GM12878 (cell line): Measurements from ENCODE around the gene RAC3. TPM values are rescaled to one million over a fixed set of nuclear protein-coding genes. Genes with fewer than 3 reads are reported as not detected.

Experiments
- E2F8 ChIP-seq: fragments of 450-650 bp; IDR thresholded peaks from 2 replicates; pipeline ENCODE4 v1.6.1; 2018; ENCODE audit warnings: mild to moderate bottlenecking, low read depth, moderate library complexity; ENCODE audit not compliant: partially characterized antibody
- ELK1 ChIP-seq: IDR thresholded peaks from 2 replicates; pipeline ENCODE4 v1.6.1; 2012; ENCODE audit warnings: low read depth, low read length, improper control_type of control experiment
- ETV6 ChIP-seq, 2 experiments: fragments of 450-650 bp in 1 of 2; IDR thresholded peaks in 1 of 2; conservative IDR thresholded peaks in 1 of 2; 2 replicates each; pipeline ENCODE4 v1.6.1; 2014; ENCODE audit warnings: antibody characterized with exemption in 1 of 2, borderline replicate concordance in 1 of 2, low read depth in 1 of 2, mild to moderate bottlenecking in 1 of 2, moderate library complexity in 1 of 2
- MYB ChIP-seq: fragments of 150-350 bp; IDR thresholded peaks from 2 replicates; pipeline ENCODE4 v1.6.1; 2014; ENCODE audit warnings: mild to moderate bottlenecking, low read depth, low read length, borderline replicate concordance
- NR2F1 ChIP-seq: fragments of 450-650 bp; conservative IDR thresholded peaks from 2 replicates; pipeline ENCODE4 v1.6.1; 2017; ENCODE audit warnings: mild to moderate bottlenecking
- POLR2AphosphoS5 ChIP-seq: IDR thresholded peaks from 2 replicates; pipeline ENCODE4 v1.6.1; 2011; ENCODE audit warnings: mild to moderate bottlenecking, low read length, inconsistent platforms
- POU2F2 ChIP-seq: IDR thresholded peaks from 3 replicates; pipeline ENCODE4 v1.6.1; 2011; ENCODE audit warnings: low read depth, mild to moderate bottlenecking, low read length, borderline replicate concordance
- RAD51 ChIP-seq: fragments of 450-650 bp; IDR thresholded peaks from 2 replicates; pipeline ENCODE4 v1.6.1; 2016; ENCODE audit warnings: moderate library complexity, mild to moderate bottlenecking, inconsistent platforms
- RB1 ChIP-seq: fragments of 450-650 bp; formaldehyde crosslinking; IDR thresholded peaks from 2 replicates; pipeline ENCODE4 v1.6.1; 2017; ENCODE audit warnings: mild to moderate bottlenecking, borderline replicate concordance
- RFX5 ChIP-seq: IDR thresholded peaks from 2 replicates; pipeline ENCODE4 v1.6.1; 2011; ENCODE audit warnings: low read depth, low read length, improper control_type of control experiment
- SIX5 ChIP-seq: IDR thresholded peaks from 2 replicates; pipeline ENCODE4 v1.6.1; 2011; ENCODE audit warnings: mild to moderate bottlenecking, low read depth, low read length, moderate library complexity; ENCODE audit not compliant: severe bottlenecking
- SPI1 ChIP-seq: IDR thresholded peaks from 2 replicates; pipeline ENCODE4 v1.6.1; 2011; ENCODE audit warnings: low read depth, mild to moderate bottlenecking, low read length, moderate library complexity, borderline replicate concordance; ENCODE audit not compliant: insufficient read depth
- STAT3 ChIP-seq: IDR thresholded peaks from 2 replicates; pipeline ENCODE4 v1.6.1; 2011; ENCODE audit warnings: low read depth, low read length, improper control_type of control experiment
- SUPT20H ChIP-seq: IDR thresholded peaks from 2 replicates; pipeline ENCODE4 v1.6.1; 2011; ENCODE audit warnings: low read depth, mild to moderate bottlenecking, low read length, moderate library complexity, borderline replicate concordance; ENCODE audit not compliant: control insufficient read depth
- TAF1 ChIP-seq: IDR thresholded peaks from 2 replicates; pipeline ENCODE4 v1.6.1; 2011; ENCODE audit warnings: mild to moderate bottlenecking, low read depth, low read length, borderline replicate concordance
- TARDBP ChIP-seq: IDR thresholded peaks from 2 replicates; pipeline ENCODE4 v1.6.1; 2016; ENCODE audit warnings: borderline replicate concordance
- TBL1XR1 ChIP-seq: IDR thresholded peaks from 2 replicates; pipeline ENCODE4 v1.6.1; 2012; ENCODE audit warnings: low read depth, low read length, improper control_type of control experiment
- USF2 ChIP-seq: IDR thresholded peaks from 2 replicates; pipeline ENCODE4 v1.6.1; 2011; ENCODE audit warnings: low read depth, low read length, improper control_type of control experiment, borderline replicate concordance
- polyA plus RNA-seq, 11 experiments: library from polyadenylated mRNA; depleted of rRNA in 4 of 11; unstranded in 6 of 11; stranded (reverse) in 5 of 11; fragments of >200 nt; fragmentation: Nextera tagmentation in 4 of 11; fragmentation: Illumina TruSeq in 1 of 11; extraction: Ambion mirVana in 4 of 11; extraction: Trizol in 1 of 11; gene quantifications; 1 replicate in 1 of 11; 2 replicates in 10 of 11; pipeline versions ENCODE4 v1.2.1 to v1.2.3, GENCODE V29; 2011 to 2016; ENCODE audit warnings: inconsistent platforms in 2 of 11, missing spikeins in 2 of 11, low read depth in 1 of 11
- total RNA-seq, 4 experiments: library from RNA; depleted of rRNA in 3 of 4; stranded (reverse); fragments of >200 nt in 3 of 4; fragmentation: Illumina TruSeq in 1 of 4; extraction: Trizol in 1 of 4; gene quantifications; 2 replicates each; pipeline versions ENCODE4 v1.2.1 to v1.2.3, GENCODE V29; 2013 to 2021
- TF ChIP-seq, protein P1 (sequence below): fragments of 450-650 bp; IDR thresholded peaks from 2 replicates; pipeline ENCODE4 v1.6.1; 2017; ENCODE audit warnings: borderline replicate concordance

Gene RAC3
- total and polyA plus RNA-seq, 10 of the 15 experiments (the other 5 are each of a cell fraction or from before 2014, with no cell fraction given): 0.11 to 32.9 (median 6.7) TPM

GRCh38 chr17:82051776-82052637, 20.5 kb downstream of the RAC3 start, which contains the start of the genes GPS1 and RFNG (continued):
- TF ChIP-seq NR2F1 (peak; percentile 58), RB1 (peak; percentile 72; the same call in 1 of the 2 replicates), SPI1 (no peak), USF2 (no peak), RFX5 (no peak), E2F8 (no peak), RAD51 (no peak), ELK1 (peak; percentile 50; the same call in 1 of the 2 replicates), POLR2AphosphoS5 (no peak; the same call in 1 of the 2 replicates), POU2F2 (no peak), SIX5 (peak; percentile 54), TAF1 (peak; percentile 24; the same call in 1 of the 2 replicates), TARDBP (no peak), SUPT20H (no peak), TBL1XR1 (peak; percentile 58; the same call in 1 of the 2 replicates), STAT3 (no peak), MYB (no peak), ETV6 (conservative IDR thresholded peaks at IDR 0.05 in 1 of 2, IDR thresholded peaks at IDR 0.05 in 1 of 2; ENCODE audit: borderline replicate concordance in 1 of 2, low read depth in 1 of 2) (no peak)
- TF ChIP-seq, protein P1, sequence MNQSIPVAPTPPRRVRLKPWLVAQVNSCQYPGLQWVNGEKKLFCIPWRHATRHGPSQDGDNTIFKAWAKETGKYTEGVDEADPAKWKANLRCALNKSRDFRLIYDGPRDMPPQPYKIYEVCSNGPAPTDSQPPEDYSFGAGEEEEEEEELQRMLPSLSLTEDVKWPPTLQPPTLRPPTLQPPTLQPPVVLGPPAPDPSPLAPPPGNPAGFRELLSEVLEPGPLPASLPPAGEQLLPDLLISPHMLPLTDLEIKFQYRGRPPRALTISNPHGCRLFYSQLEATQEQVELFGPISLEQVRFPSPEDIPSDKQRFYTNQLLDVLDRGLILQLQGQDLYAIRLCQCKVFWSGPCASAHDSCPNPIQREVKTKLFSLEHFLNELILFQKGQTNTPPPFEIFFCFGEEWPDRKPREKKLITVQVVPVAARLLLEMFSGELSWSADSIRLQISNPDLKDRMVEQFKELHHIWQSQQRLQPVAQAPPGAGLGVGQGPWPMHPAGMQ: no peak
